ENCODE data around the gene MUC4.
"Not testable (repeated sequence)": the region's sequence is repeated elsewhere in the genome, so short reads cannot be mapped to it uniquely, and the experiment has no call there.

Gene MUC4

DNA sequence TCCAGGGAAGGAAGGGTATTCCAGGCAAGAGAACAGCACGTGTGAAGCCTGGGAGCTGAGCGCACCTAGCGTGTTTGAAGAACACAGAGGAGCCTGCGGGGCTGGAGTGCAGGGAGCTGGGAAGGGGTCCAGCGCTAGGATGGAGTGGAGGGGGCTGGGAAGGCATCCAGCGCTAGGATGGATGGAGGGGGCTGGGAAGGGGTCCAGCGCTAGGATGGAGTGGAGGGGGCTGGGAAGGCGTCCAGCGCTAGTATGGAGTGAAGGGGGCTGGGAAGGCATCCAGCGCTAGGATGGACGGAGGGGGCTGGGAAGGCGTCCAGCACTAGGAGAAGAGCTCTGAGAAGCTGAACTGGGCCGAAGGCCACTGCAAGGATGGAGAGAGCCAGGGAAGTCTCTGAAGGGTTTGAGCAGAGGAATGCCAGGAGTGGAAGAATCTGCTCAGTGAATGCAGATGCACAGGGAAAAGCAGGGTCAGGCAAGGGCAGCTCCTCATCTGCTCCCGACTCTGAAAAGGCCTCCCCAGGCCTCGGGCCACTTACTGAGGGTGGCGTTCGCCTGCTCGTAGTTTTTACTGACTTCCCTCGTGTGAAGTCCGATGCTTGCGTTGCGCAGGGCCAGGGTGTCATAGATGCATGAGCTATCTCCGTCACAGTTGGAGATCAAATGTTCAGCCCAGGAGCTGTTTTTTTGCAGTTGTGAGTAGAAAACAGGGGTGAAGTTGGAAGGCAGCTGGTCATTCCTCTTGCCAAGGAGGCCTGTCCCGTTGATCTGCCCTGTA lies 51.2 kb downstream of the MUC4 start:
- no peak for FAIRE-seq

DNA sequence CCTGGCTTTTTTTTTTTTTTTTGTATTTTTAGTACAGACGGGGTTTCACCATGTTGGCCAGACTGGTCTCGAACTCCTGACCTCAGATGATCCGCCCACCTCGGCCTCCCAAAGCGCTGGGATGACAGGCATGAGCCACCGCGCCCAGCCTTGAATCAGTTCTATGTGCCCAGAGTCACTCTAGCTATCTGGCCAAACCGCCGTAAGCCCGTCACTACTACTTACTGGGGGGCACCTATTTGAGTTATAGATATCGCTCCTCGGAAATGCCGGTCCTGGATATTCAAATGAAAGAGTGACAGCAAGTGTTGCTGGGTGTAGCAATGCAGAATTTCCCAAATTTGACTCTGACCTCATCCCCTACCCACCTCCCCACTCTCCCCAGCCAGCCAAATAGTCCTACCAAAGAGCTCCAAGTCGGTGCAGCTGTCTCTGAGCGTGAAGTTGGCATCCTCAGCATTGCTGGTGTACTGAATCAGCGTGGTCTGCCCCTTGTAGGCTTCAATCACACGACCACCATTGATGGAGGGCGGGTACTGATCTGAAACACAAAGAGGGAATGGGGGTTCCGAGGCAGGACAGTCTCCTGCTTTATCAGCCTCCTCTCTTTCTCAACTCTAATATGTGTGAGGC lies 52.9 kb downstream of the MUC4 start:
- no peak for FAIRE-seq

DNA sequence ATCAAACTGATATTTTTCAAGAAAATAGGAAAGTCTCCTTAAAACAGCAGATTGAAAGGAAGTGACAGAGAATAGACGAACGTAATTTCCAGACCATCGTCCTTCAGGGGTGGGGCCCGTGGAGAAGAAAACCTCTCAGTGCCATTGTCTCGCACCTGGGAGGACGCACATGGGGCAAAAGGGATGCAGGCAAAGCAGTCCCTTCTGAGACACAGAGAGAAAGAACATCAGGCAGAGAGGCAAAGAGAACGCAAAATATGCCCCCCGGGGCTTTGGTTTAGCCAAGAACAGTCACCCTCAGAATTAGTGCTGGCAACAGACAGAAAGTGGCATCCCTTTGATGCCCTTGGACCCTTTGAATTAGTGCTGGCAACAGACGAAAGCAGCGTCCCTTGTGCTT lies 53.9 kb downstream of the MUC4 start:
- FAIRE-seq: no peak

DNA sequence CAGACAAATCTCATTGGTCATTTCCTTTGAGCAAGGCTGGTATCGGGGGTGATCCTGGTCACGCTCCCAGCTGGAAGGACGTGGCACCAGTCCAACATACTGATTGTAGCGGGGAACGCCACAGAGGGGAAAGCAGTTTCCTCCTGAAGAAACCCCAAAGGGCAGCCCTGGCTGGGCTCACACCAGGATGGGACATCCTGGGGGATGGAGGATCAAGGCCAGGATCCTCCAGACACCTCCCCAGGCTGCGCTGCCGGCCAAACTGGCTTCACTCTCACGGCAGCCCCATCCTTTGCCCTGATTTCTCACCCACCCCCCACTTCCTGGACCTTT lies 54.3 kb downstream of the MUC4 start:
- no peak for FAIRE-seq

DNA sequence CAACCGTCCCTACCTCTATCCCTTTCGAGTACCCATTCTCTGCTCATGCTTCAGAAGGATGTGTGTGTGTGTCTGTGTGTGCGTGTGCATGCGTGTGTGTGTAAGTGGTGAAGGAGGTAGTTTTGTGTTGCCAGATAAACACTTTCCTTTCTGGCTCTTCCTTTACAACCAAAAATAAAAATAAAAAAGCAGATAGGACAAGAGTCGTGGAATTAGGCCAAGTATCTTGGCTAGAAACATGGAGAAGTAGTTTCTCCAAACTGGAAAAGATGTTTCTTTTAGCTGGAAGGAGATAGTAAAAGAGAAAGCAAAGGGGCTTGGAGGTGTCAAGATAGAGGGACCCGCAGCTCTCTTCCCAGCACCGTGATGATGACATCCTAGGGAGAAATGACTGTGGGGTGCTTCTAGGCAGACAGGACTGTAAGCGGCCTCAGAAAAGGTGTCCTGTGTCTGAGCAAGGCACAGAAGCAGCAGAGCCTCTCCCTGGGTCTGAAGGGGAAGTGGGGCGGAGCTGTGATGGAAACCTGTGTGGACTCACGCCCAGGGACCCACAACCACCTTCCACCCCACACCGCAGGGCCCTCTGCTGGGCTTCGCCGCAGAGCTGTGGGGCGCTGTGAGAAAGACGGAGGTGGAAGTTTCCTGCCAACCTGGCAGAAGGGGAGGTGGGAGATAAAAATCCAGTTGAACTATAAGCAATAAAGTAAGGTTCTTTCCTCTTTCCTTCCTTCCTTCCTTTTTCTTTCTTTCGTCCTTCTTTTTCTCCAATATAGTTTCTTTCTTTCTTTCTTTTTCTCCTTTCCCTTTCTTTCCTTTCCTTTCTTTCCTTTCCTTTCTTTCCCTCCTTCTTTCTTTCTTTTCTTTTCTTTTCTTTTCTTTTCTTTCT lies 55.7 kb downstream of the MUC4 start:
- no peak for FAIRE-seq

DNA sequence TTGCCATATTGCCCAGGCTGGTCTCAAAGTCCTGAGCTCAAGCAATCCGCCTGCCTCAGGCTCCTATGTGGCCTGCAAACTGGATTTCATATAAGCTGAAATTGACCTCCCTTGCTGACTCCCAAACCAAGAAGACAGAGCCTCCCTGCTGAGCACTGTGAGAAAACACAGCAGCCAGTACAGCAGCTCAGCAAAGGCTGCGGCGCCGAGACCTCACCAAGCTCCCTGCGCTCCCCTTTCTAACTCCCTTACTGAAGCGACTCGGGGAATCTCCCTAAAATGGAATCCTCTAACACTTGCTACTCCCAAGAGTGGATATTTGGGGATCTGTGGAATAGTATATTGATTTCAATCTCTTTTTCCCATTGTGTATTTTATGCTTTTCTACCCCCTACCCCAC lies 56.3 kb downstream of the MUC4 start:
- FAIRE-seq: no peak

DNA sequence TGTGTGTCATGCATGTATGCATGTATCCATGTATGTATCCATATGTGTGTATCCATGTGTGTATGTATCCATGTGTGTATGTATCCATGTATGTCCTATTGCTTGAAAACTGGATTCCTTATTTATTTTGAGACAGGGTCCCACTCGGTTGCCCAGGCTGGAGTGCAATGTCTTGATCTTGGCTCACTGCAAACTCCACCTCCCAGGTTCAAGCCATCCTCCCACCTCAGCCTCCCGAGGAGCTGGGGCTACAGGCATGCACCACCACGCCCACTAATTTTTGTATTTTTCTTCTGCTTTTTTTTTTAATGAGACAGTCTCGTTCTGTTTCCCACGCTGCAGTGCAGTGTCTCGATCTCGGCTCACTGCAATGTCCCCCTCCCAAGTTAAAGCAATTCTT lies 56.8 kb downstream of the MUC4 start:
- FAIRE-seq: no peak

DNA sequence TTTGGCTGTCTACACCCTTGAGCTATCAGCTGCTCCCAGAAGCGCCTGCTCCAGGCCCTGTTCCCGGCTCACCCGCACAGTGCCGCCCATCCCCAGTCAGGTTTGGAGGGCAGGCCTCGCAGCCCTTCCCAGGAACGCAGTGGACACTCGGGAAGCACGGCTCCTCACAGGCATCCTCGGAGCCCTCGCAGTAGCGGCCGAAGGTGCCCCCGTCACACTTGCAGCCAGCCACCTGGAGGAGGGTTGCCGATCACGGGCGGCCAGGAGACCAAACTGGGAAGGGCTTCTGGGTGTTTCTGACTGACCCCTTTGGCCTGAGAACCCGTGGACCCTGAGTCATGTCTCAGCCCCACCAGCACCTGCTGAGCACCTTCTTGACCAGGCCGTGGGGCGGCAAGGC lies 57.6 kb downstream of the MUC4 start:
- no peak for FAIRE-seq

DNA sequence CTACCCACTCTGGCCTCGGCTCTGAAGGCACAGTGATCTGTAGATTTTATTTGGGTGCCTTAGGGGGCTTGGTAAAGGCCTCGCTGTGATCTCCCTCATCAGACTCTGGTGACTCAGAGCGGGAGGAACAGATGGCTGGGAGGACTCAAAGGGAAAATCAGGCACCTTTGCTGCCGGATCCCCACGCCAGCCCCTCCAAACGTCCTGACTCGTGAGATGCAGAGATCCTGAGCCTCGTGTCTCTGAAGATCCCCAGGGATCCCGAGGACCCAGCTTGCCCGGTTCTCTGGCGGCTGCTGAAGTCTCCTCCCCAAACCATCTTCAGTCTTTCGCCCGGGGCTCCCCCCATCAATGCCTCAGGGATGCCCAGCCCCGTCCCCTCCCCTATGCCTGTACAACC lies 58.1 kb downstream of the MUC4 start:
- no peak for FAIRE-seq

DNA sequence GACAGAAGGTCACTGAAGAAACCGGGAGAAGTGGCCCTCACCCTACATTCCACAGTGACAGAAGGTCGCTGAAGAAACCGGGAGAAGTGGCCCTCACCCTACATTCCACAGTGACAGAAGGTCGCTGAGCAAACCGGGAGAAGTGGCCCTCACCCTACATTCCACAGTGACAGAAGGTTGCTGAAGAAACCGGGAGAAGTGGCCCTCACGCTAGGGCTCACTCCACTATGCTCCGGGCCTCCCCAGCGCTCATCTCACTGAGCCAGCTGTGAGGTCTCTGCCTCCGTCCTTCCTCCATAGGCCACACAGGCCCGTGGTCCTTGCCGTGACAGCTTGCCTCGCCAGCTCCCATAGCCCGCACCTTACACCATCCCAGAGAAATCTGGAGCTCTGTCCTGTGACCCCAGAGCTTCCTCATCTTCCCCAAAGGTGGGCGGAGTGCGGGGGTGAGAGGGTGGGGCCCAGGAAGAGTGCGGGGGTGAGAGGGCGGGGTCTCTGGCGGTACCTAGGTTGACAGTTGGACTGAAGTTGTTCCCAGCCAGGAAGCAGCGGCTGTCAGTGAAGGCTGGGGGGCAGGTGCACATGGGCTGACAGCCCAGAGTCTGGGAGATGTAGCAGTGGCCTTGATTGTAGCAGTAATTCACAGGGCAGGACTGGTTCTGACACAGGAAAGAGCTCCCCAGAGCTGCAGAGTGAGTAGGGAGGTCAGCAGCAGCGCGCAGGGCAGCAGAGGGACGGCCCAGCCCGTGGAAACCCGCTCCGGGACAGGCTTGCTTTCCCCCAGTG lies 59.0 kb downstream of the MUC4 start:
- FAIRE-seq: no peak

DNA sequence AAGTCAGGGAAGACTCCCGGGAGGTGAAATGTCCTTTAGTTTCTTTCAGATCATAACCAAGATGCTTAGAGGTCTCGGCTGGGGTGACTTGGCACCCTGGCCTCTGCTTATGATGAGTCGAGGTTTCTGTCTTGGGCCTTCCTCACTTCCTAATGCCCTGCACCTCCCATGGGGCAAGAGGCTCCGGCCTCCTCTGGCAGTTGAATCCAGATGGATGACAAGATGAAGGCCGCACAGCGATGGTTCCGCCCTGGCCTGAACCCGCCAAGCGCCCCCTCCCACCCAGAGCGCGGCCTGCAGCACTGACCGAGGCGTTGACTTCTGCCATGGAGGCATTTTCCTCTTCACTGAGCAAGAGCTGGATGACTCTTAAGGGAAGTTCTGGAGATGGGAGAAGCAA lies 59.7 kb downstream of the MUC4 start:
- no peak for FAIRE-seq

DNA sequence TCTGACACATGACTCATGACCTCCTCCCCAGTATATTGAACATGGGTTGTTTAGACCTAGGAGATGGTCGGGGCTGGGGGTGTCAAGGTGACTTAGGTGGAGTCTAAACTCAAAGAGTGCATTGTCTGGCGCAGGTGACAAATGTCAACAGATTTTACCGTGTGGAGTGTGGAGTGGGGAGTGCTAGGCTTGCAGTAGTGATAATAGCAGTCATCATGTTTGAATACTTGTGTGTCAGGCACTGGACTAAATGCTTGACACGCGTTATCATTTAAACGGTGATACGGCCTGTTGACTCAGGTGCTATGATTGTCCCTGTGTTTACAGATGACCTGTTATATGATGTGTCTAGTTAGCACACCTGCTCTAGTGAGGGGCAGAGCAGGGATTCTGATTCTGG lies 60.2 kb downstream of the MUC4 start:
- FAIRE-seq: no peak

DNA sequence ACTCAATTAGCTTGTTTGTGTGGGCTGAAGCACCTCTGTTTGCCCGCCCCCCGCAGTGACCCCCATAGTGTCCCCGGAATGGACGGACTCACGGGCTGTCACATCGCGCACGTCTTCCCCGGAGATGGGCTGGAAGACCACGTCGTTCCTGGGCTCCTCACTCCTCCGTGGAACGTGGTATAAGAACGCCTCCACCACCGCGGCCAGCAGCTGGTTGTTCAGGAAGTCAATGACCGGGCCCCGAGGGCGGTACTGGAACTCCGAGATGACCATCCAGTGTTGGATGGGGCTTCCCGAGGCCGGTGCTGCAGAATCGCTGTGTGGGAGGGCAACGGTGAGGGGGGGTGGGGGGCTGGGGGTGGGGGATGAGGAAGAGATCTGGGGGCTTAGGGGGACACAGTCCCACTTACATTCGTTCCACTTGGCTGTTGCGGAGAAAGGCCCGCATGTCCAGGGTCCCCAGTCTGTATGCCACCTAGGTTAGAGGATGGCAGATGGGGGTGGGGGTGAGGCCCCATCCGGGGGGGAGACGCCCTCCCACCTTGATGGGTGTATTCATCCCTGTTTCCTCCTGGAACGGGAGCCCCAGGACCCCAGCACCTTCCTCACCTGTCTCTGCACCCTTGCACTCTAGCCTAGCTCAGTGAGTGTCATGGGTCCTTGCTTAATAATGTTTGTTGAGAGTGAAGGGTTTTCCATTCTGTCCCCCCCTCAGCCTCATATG lies 60.8 kb downstream of the MUC4 start:
- no peak for FAIRE-seq

DNA sequence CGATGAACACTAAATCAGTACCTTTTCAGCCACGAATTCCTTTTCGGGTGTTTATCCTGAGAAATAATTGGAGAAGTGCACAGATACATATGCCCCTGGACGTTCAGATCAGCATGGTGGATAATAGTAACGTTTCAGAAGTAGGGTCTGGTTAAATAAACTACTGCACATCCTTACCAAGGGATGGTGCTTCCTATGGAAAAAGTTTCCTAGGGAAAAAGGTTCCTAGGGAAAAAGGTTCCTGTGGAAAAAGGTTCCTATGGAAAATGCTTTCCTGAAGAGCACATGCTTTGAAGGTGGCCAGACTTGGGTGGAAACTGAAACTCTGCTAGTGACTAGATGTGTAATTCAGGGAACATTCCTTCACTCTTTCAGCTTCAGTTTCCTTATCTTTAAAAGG lies 62.6 kb downstream of the MUC4 start:
- not testable (repeated sequence) for FAIRE-seq

DNA sequence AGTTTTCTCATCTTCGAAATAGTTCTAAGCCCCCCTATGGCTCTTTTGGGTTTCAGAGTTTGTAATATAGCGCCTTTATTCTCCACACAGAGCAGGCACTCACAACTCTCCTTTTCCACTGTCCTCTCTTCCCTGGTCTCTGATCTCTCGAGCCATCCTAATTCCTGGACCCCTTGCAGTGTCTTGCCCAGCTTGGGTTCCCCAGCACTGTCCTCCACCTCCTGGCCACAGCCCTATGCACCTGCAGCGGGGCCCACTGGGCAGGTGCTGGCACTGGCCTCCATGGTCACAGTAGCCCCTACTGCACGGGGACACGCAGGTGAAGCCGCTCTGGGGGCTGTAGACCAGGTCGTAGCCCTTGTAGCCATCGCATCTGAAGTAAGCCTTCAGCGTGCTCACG lies 63.1 kb downstream of the MUC4 start:
- FAIRE-seq: no peak

DNA sequence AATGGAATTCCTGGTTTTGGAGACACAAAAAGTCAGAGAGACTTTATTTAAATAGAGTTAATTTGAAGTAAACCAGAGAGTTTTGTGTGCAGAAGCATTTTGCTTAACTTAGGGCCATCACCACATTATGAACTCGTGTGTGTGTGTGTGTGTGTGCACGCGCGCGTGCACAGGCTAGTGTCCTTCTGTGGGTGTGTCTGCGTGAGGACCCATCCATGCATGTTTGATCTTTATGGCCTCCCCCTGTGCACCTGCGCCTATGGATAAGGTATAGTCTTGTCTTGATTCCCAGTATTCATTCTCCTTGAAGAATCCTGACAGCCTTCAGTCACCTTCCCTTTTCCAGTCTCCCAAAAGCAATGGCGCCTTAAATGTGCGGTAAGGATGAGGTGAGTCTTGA lies 65.0 kb downstream of the MUC4 start:
- FAIRE-seq: no peak

DNA sequence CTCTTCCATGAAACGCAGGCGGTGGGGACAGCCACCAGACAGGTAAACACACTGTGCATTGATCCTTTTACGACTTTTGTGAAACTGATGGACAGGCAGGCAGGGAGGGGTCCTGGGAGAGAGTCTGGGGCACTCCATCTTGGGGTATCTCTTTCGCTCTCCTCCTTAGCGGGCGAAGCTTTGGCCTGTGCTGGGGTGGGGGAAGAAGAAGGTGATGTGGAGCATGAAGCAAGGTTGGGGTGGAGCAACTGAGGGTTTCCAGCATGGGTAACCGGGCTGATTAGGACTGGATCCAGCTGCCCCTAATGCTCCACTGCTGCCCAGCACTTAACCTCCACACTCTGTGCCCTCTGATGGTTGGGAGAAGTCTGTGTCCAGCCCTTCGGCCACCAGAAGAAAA lies 65.4 kb downstream of the MUC4 start:
- no peak for FAIRE-seq

DNA sequence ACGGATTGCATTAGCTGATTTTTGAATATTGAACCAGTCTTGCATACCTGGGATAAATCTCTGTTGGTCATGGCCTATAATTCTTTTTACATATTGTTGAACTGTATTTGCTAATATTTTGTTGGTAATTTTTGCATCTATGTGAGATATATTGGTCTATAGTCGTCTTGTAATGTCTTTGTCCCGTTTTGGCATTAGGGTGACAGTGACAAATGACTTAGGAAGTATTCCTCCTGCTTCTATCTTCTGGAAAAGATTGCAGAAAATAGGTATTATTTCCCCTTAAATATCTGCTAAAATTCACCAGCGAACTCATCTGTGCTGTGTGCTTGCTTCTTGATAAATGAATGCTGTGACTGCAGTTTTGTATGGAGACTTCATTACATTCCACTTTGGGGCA lies 67.3 kb downstream of the MUC4 start:
- FAIRE-seq: no peak

DNA sequence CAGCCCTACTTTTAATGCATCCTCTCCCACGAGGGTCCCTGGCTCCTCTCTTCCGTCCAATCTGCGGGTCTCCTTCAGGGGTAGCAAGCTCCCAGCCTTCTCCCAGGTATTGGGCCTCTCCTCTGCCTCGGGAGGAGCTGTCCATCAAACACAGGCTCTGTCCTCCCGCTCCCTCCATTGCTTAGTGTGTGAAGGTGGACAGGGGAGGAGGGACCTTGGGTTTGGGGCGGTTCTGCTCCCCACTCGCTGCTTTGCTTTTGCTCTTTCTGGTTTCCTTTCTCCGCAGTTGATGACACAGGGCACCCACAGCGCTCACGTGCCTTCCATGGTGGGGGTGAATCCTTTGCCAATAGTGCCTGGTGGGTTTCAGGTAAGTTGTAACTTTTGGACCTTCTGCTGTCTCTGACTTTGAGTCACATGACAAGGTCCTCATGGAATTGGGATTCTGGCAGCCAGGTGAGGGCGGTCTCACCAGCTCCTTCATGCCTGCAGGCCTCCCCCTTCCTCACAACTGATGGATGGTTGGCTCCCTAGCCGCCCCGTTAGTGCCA lies 72.1 kb downstream of the MUC4 start:
- no peak for FAIRE-seq

DNA sequence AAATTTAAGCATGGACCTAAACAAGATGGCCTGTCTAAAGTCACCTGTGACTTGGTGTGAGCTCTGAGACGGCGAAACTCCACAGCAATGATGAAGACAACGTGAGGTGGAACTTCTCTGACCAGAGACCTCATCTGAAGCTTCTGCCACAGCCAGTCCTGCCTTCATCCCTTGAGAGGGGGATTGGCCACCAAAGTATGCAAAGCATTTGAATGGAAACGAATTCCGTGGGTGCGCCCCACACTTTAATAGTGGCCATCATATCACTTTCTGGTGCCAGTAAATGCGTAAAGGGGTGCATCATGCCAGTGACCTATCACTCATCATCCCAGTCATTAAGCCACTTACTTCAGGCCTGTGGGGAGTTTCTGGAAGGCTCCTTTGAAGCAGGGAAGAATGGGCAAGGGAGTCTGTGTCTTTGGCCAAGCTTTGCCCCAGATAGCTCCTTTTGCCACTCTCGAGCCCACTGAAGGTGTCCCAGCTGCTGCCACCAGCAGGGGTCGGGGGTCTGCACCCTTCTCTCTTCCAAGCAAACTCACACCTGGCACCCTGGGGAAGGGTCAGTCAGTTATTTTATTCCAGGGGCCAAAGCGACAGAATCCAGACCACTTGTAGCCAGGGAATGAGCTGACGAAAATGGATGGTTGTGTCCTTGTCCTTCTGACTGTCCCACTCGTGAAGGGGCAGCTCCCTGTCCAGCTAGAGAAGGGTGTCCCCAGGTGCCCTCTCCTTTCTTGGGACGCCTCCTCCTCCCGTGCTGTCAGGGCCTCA lies 73.3 kb downstream of the MUC4 start:
- FAIRE-seq: no peak

DNA sequence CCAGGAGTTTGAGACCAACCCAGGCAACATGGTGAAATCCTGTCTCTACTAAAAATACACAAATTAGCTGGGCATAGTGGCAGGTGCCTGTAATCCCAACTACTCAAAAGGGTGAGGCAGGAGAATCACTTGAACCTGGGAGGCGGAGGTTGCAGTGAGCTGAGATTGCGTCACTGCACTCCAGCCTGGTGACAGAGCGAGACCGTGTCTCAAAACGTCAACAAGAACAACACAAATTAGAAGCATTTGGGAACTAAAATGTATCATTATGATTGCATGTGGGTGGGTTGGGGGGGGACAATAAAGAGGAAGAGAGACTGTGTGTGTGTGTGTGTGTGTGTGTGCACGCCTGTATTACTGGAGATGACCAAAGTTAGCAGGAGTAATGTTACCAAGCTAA lies 73.9 kb downstream of the MUC4 start:
- FAIRE-seq: not testable (repeated sequence)
